Calu3 (cell line): ENCODE measurements around the gene CAPG. TPM values are rescaled to one million over a fixed set of nuclear protein-coding genes. Genes with fewer than 3 reads are reported as not detected.
A peak's percentile ranks its signal among the peaks of the same experiment; 100 is the strongest.

Experiments
- BruUV-seq: library from RNA; stranded (reverse); fragments of 400-500 nt; replicated peaks from 2 replicates; lab custom pipeline; 2021; lab: Mats Ljungman, UMichigan
- CTCF ChIA-PET: fragments of 300-600 bp; sonication (Branson Sonifier 250); formaldehyde crosslinking; loops from one replicate; lab custom pipeline; 2022; ENCODE audit warnings: antibody characterized with exemption; lab: Charles Lee
- DNase-seq: peaks from one replicate; pipeline ENCODE4 v3.0.0; 2022
- H3K27ac Mint-ChIP-seq: one replicate; pipeline ENCODE4 v1.8.0; 2022; ENCODE audit warnings: mixed read lengths; ENCODE audit not compliant: unreplicated experiment
- H3K27me3 Mint-ChIP-seq: one replicate; pipeline ENCODE4 v1.8.0; 2022; ENCODE audit warnings: mixed read lengths; ENCODE audit not compliant: unreplicated experiment
- H3K36me3 Mint-ChIP-seq: one replicate; pipeline ENCODE4 v1.8.0; 2022; ENCODE audit warnings: mild to moderate bottlenecking, moderate library complexity, mixed read lengths; ENCODE audit not compliant: insufficient read depth, unreplicated experiment
- H3K4me1 Mint-ChIP-seq: one replicate; pipeline ENCODE4 v1.8.0; 2022; ENCODE audit warnings: mild to moderate bottlenecking, low read depth, mixed read lengths; ENCODE audit not compliant: unreplicated experiment
- H3K4me3 Mint-ChIP-seq: one replicate; pipeline ENCODE4 v1.8.0; 2022; ENCODE audit warnings: mild to moderate bottlenecking, low read depth, moderate library complexity, mixed read lengths; ENCODE audit not compliant: unreplicated experiment
- H3K9me3 Mint-ChIP-seq: one replicate; pipeline ENCODE4 v1.8.0; 2022; ENCODE audit warnings: low read depth, mixed read lengths; ENCODE audit not compliant: unreplicated experiment
- CTCF ChIP-seq: fragments of 200-600 bp; IDR thresholded peaks from one replicate; pipeline ENCODE4 v1.8.0; 2022; ENCODE audit warnings: antibody characterized with exemption; ENCODE audit not compliant: unreplicated experiment
- intact Hi-C: fragments of 100-400 bp; cut with micrococcal nuclease; formaldehyde crosslinking; loops from one replicate; pipeline ENCODE4 v1.10.0; 2022; ENCODE audit not compliant: unreplicated experiment
- total RNA-seq: library from RNA; stranded (reverse); gene quantifications from 2 replicates; pipeline ENCODE4 v1.2.3, GENCODE V29; 2022

Gene CAPG
- total RNA-seq, 1 experiment from 2014 or later: 238 TPM

GRCh38 chr2:85419009-85419675 lies 9.0 kb upstream of the CAPG start:
- no peak for TF ChIP-seq CTCF
- intact Hi-C loops: no loop called here
- Mint-ChIP-seq H3K9me3 (no peaks in the 10 kb centered on the region), H3K4me3 (peak overlapping the region; percentile 83), H3K27ac (peak overlapping the region; percentile 55), H3K36me3 (peaks cover 55% of the 10 kb centered on the region), H3K27me3 (no peaks in the 10 kb centered on the region), H3K4me1 (peaks cover 47% of the 10 kb centered on the region)
- BruUV-seq: TSS peak; percentile 74
- peak; percentile 40 for DNase-seq
- CTCF ChIA-PET: interaction anchor here (0.5 to 4.5 kb wide), 15 partner anchors 43 to 201 kb away, joined by 3 to 66 read pairs (median 3); partner anchors contain the start of genes ELMOD3, GGCX and MAT2A

GRCh38 chr2:85418132-85419008 lies 8.2 kb upstream of the CAPG start, which contains the start of gene SH2D6:
Gene SH2D6 (plus strand): TSS chr2:85418714. CDS start chr2:85429466, 10,752 bp downstream.
- Mint-ChIP-seq H3K9me3 (no peaks in the 10 kb centered on the region), H3K4me3 (peak within 1 kb of the TSS; percentile 83), H3K36me3 (peaks cover 59% of the 10 kb centered on the region), H3K27ac (peak within 1 kb of the TSS; percentile 55), H3K4me1 (peaks cover 50% of the 10 kb centered on the region), H3K27me3 (no peaks in the 10 kb centered on the region)
- no peak for TF ChIP-seq CTCF
- no TSS peak for BruUV-seq
- intact Hi-C loops: no loop called here
- CTCF ChIA-PET: interaction anchor here (0.5 to 4.5 kb wide), 6 partner anchors 64 to 143 kb away, joined by 3 to 66 read pairs (median 3); partner anchors contain the start of genes ELMOD3 and GGCX
- peak; percentile 87 for DNase-seq

GRCh38 chr2:85415980-85416650 lies 5.9 kb upstream of the CAPG start:
- Mint-ChIP-seq H3K27ac (peak overlapping the region; percentile 46), H3K36me3 (peaks cover 57% of the 10 kb centered on the region), H3K9me3 (no peaks in the 10 kb centered on the region), H3K27me3 (no peaks in the 10 kb centered on the region), H3K4me3 (no peak overlapping the region), H3K4me1 (peaks cover 46% of the 10 kb centered on the region)
- DNase-seq: no peak
- CTCF ChIA-PET: interaction anchor here (0.7 kb wide), 1 partner anchor 46 kb away, joined by 3 read pairs; no protein-coding TSS in a partner anchor
- intact Hi-C loops: no loop called here
- BruUV-seq: no TSS peak
- no peak for TF ChIP-seq CTCF
